Naive thymus-derived CD8-positive, alpha-beta T cell (primary cell): ENCODE data around the gene EPC2. TPM values are rescaled to one million over a fixed set of nuclear protein-coding genes. Genes with fewer than 3 reads are reported as not detected.

ENCODE experiments used
- ATAC-seq, 2 donors: fragments of 150-1000 bp; cut with Tn5 transposase in 1 of 2; sonication (Bioruptor Pico), chemical (Tn5 transposase) in 1 of 2; 1 replicate in 1 of 2; 2 replicates in 1 of 2; pipeline ENCODE4 v1.10.0; 2021; ENCODE audit warnings: mild to moderate bottlenecking in 2 of 2, moderate library complexity in 2 of 2
- POLR2A ChIA-PET: fragments of 350-600 bp; sonication (Branson Sonifier 250); formaldehyde crosslinking; loops from one replicate; lab custom pipeline; 2021; ENCODE audit warnings: antibody characterized with exemption; lab: Charles Lee
- DNase-seq, 10 donors: peaks; one replicate each; pipeline versions ENCODE4 v3.0.0 to v3.0.0-alpha.2; 2020 to 2022
- H3K27ac Mint-ChIP-seq, 10 donors: one replicate each; pipeline ENCODE4 v1.8.0; 2020 to 2022; ENCODE audit warnings: mild to moderate bottlenecking in 10 of 10, mixed read lengths in 10 of 10, moderate library complexity in 4 of 10, inconsistent platforms in 1 of 10
- H3K27me3 Mint-ChIP-seq, 5 donors: one replicate each; pipeline ENCODE4 v1.8.0; 2021 to 2022; ENCODE audit warnings: mixed read lengths in 5 of 5
- H3K36me3 Mint-ChIP-seq, 3 donors: one replicate each; pipeline ENCODE4 v1.8.0; 2020 to 2022; ENCODE audit warnings: mixed read lengths in 3 of 3, mild to moderate bottlenecking in 2 of 3, inconsistent platforms in 1 of 3
- H3K4me1 Mint-ChIP-seq, 4 donors: one replicate each; pipeline ENCODE4 v1.8.0; 2021 to 2022; ENCODE audit warnings: mixed read lengths in 4 of 4
- H3K4me3 Mint-ChIP-seq, 10 donors: one replicate each; pipeline ENCODE4 v1.8.0; 2020 to 2022; ENCODE audit warnings: mild to moderate bottlenecking in 10 of 10, mixed read lengths in 10 of 10, moderate library complexity in 6 of 10, inconsistent platforms in 1 of 10
- H3K9me3 Mint-ChIP-seq, 9 donors: one replicate each; pipeline ENCODE4 v1.8.0; 2020 to 2022; ENCODE audit warnings: mixed read lengths in 9 of 9, mild to moderate bottlenecking in 3 of 9, inconsistent platforms in 1 of 9, moderate library complexity in 1 of 9
- polyA plus RNA-seq, 3 donors: library from polyadenylated mRNA; unstranded; fragments of 300-500 nt; fragmentation: Illumina TruSeq; gene quantifications; one replicate each; pipeline ENCODE4 v1.2.3, GENCODE V29; 2021
- total RNA-seq, 8 experiments: library from RNA in 2 of 8; stranded (reverse) in 2 of 8; gene quantifications; one replicate each; pipeline ENCODE4 v1.2.3 and lab custom pipeline; 2021 to 2026

Gene EPC2
- total and polyA plus RNA-seq, 5 experiments from 2014 or later, result 2.5 to 94.7 (median 3.7) TPM

- no peak overlapping the region for H3K27ac Mint-ChIP-seq
- H3K4me3 Mint-ChIP-seq, result no peak overlapping the region
- H3K9me3 Mint-ChIP-seq, result peaks cover 0 to 5% (median 0%) of the 10 kb centered on the region in 9 donors
- peaks cover 0 to 6% (median 0%) of the 10 kb centered on the region in 5 donors for H3K27me3 Mint-ChIP-seq
- ATAC-seq (no peak), DNase-seq (no peak)
- H3K4me1 Mint-ChIP-seq, result peaks cover 2 to 12% (median 4%) of the 10 kb centered on the region in 4 donors
- POLR2A ChIA-PET, result no interaction called here
- peaks cover 0 to 4% (median 3%) of the 10 kb centered on the region in 3 donors for H3K36me3 Mint-ChIP-seq
These were observed 150.0 kb downstream of the EPC2 start for GRCh38 chr2:148794558-148794957.

GRCh38 chr2:148796735-148797512, 152.4 kb downstream of the EPC2 start:
- Mint-ChIP-seq H3K27me3 (peaks cover 0 to 6% (median 0%) of the 10 kb centered on the region in 5 donors), H3K4me3 (no peak overlapping the region), H3K4me1 (peaks cover 2 to 10% (median 4%) of the 10 kb centered on the region in 4 donors), H3K27ac (no peak overlapping the region), H3K36me3 (no peaks in the 10 kb centered on the region), H3K9me3 (peaks cover 0 to 3% (median 0%) of the 10 kb centered on the region in 9 donors)
- ATAC-seq, result no peak
- POLR2A ChIA-PET, result no interaction called here
- no peak for DNase-seq

- peaks cover 0 to 4% (median 0%) of the 10 kb centered on the region in 4 donors for H3K4me1 Mint-ChIP-seq
- POLR2A ChIA-PET, result no interaction called here
- DNase-seq (no peak), ATAC-seq (no peak)
- H3K9me3 Mint-ChIP-seq, result peaks cover 0 to 30% (median 17%) of the 10 kb centered on the region in 9 donors
- H3K27ac Mint-ChIP-seq, result no peak overlapping the region
- peaks cover 0 to 11% (median 5%) of the 10 kb centered on the region in 5 donors for H3K27me3 Mint-ChIP-seq
- H3K4me3 Mint-ChIP-seq, result no peak overlapping the region
- peaks cover 0 to 21% (median 8%) of the 10 kb centered on the region in 3 donors for H3K36me3 Mint-ChIP-seq
These were observed 158.1 kb downstream of the EPC2 start for GRCh38 chr2:148802448-148803220.

- no peak overlapping the region for H3K4me3 Mint-ChIP-seq
- peaks cover 0 to 4% (median 4%) of the 10 kb centered on the region in 5 donors for H3K27me3 Mint-ChIP-seq
- H3K9me3 Mint-ChIP-seq, result peaks cover 0 to 26% (median 12%) of the 10 kb centered on the region in 9 donors
- POLR2A ChIA-PET, result no interaction called here
- H3K36me3 Mint-ChIP-seq, result peaks cover 0 to 10% (median 8%) of the 10 kb centered on the region in 3 donors
- H3K4me1 Mint-ChIP-seq, result peaks cover 0 to 10% (median under 1%) of the 10 kb centered on the region in 4 donors
- no peak for ATAC-seq
- no peak for DNase-seq
- H3K27ac Mint-ChIP-seq, result no peak overlapping the region
These were observed 165.5 kb downstream of the EPC2 start for GRCh38 chr2:148810081-148810480.

GRCh38 chr2:148812306-148812705, 167.8 kb downstream of the EPC2 start:
- Mint-ChIP-seq H3K27ac (no peak overlapping the region), H3K4me3 (no peak overlapping the region), H3K27me3 (peaks cover 3 to 17% (median 5%) of the 10 kb centered on the region in 5 donors), H3K36me3 (peaks cover 0 to 5% (median 5%) of the 10 kb centered on the region in 3 donors), H3K9me3 (peaks cover 0 to 7% (median 5%) of the 10 kb centered on the region in 9 donors), H3K4me1 (peaks cover 0 to 10% (median 2%) of the 10 kb centered on the region in 4 donors)
- ATAC-seq (no peak), DNase-seq (no peak)
- POLR2A ChIA-PET, result no interaction called here

- Mint-ChIP-seq H3K27ac (peak overlapping the region in 3 of 10 donors; percentile 25 to 37 (median 27)), H3K4me1 (peaks cover 0 to 10% (median 2%) of the 10 kb centered on the region in 4 donors), H3K4me3 (no peak overlapping the region), H3K36me3 (no peaks in the 10 kb centered on the region), H3K27me3 (peaks cover 1 to 20% (median 13%) of the 10 kb centered on the region in 5 donors), H3K9me3 (peaks cover 0 to 2% (median 0%) of the 10 kb centered on the region in 9 donors)
- peak; percentile 39 to 50 for ATAC-seq
- POLR2A ChIA-PET, result no interaction called here
- peak in 1 of 10 donors; percentile 23 for DNase-seq
These were observed 169.1 kb downstream of the EPC2 start for GRCh38 chr2:148813603-148814065.

- DNase-seq (no peak), ATAC-seq (no peak)
- Mint-ChIP-seq H3K27ac (peak overlapping the region in 2 of 10 donors; percentile 27 to 37), H3K27me3 (peaks cover 1 to 20% (median 13%) of the 10 kb centered on the region in 5 donors), H3K36me3 (no peaks in the 10 kb centered on the region), H3K4me1 (peaks cover 0 to 10% (median 2%) of the 10 kb centered on the region in 4 donors), H3K4me3 (no peak overlapping the region), H3K9me3 (peaks cover 0 to 2% (median 0%) of the 10 kb centered on the region in 9 donors)
- POLR2A ChIA-PET, result interaction anchor here (1.2 kb wide), 1 partner anchor 773 kb away, joined by 5 read pairs; no protein-coding TSS in a partner anchor
These were observed 169.8 kb downstream of the EPC2 start for GRCh38 chr2:148814143-148814859.

- no peak for DNase-seq
- peaks cover 0 to 2% (median 0%) of the 10 kb centered on the region in 9 donors for H3K9me3 Mint-ChIP-seq
- H3K4me3 Mint-ChIP-seq, result no peak overlapping the region
- ATAC-seq, result no peak
- H3K4me1 Mint-ChIP-seq, result peaks cover 0 to 10% (median 2%) of the 10 kb centered on the region in 4 donors
- peaks cover 1 to 20% (median 13%) of the 10 kb centered on the region in 5 donors for H3K27me3 Mint-ChIP-seq
- no peak overlapping the region for H3K27ac Mint-ChIP-seq
- H3K36me3 Mint-ChIP-seq, result no peaks in the 10 kb centered on the region
- POLR2A ChIA-PET, result interaction anchor here (1.2 kb wide), 1 partner anchor 772 kb away, joined by 5 read pairs; no protein-coding TSS in a partner anchor
These were observed 170.4 kb downstream of the EPC2 start for GRCh38 chr2:148814860-148815419.

- peaks cover 4 to 23% (median 13%) of the 10 kb centered on the region in 5 donors for H3K27me3 Mint-ChIP-seq
- POLR2A ChIA-PET, result no interaction called here
- no peak overlapping the region for H3K27ac Mint-ChIP-seq
These were observed 171.6 kb downstream of the EPC2 start for GRCh38 chr2:148816176-148816575.

GRCh38 chr2:148817210-148817708, 172.7 kb downstream of the EPC2 start:
- DNase-seq (no peak), ATAC-seq (no peak)
- peak overlapping the region; percentile 60 to 84 (median 74) for H3K4me3 Mint-ChIP-seq
- peaks cover 0 to 2% (median 0%) of the 10 kb centered on the region in 9 donors for H3K9me3 Mint-ChIP-seq
- H3K27me3 Mint-ChIP-seq, result peaks cover 6 to 29% (median 13%) of the 10 kb centered on the region in 5 donors
- POLR2A ChIA-PET, result no interaction called here
- no peaks in the 10 kb centered on the region for H3K36me3 Mint-ChIP-seq
- peaks cover 0 to 10% (median 2%) of the 10 kb centered on the region in 4 donors for H3K4me1 Mint-ChIP-seq
- H3K27ac Mint-ChIP-seq, result no peak overlapping the region

More at GRCh38 chr2:148816176-148816575, 171.6 kb downstream of the EPC2 start:
- ATAC-seq (no peak), DNase-seq (no peak)
- Mint-ChIP-seq H3K36me3 (no peaks in the 10 kb centered on the region), H3K9me3 (peaks cover 0 to 2% (median 0%) of the 10 kb centered on the region in 9 donors), H3K4me1 (peaks cover 0 to 10% (median 2%) of the 10 kb centered on the region in 4 donors), H3K4me3 (no peak overlapping the region)

- no peak for ATAC-seq
- Mint-ChIP-seq H3K4me1 (peaks cover 0 to 6% (median 2%) of the 10 kb centered on the region in 4 donors), H3K36me3 (no peaks in the 10 kb centered on the region), H3K27ac (no peak overlapping the region), H3K9me3 (peaks cover 0 to 2% (median 0%) of the 10 kb centered on the region in 9 donors), H3K4me3 (no peak overlapping the region), H3K27me3 (peaks cover 6 to 29% (median 15%) of the 10 kb centered on the region in 5 donors)
- DNase-seq, result no peak
- POLR2A ChIA-PET, result no interaction called here
These were observed 174.6 kb downstream of the EPC2 start for GRCh38 chr2:148819019-148819585.
